GM23338 (cell line): ENCODE measurements around the gene NR2C2AP. TPM values are rescaled to one million over a fixed set of nuclear protein-coding genes. Genes with fewer than 3 reads are reported as not detected.

Source experiments
- ATAC-seq: fragments of 200-7000 bp; cut with Tn5 transposase; 3 replicates; pipeline ENCODE4 v1.9.1; 2020
- DNase-seq: peaks from one replicate; pipeline ENCODE4 v3.0.0-alpha.2; 2015; ENCODE audit warnings: low spot score
- H2AFZ ChIP-seq: fragments of 200-600 bp; sonication (generic); 2 replicates; pipeline ENCODE4 v1.8.0; 2016; ENCODE audit warnings: antibody characterized with exemption, mild to moderate bottlenecking, moderate library complexity
- H3F3A ChIP-seq: fragments of 200-600 bp; sonication (generic); replicated peaks from 2 replicates; pipeline ENCODE4 v1.8.0; 2017; ENCODE audit warnings: antibody characterized with exemption, mixed run types, low read depth
- H3K27ac ChIP-seq: fragments of 200-600 bp; sonication (generic); 2 replicates; pipeline ENCODE4 v1.6.1; 2016; ENCODE audit warnings: low read depth
- H3K27me3 ChIP-seq: fragments of 200-600 bp; sonication (generic); 2 replicates; pipeline ENCODE4 v1.8.0; 2016; ENCODE audit warnings: mild to moderate bottlenecking, mixed run types, moderate library complexity; ENCODE audit not compliant: insufficient read depth
- H3K36me3 ChIP-seq: fragments of 200-600 bp; sonication (generic); 2 replicates; pipeline ENCODE4 v1.8.0; 2016; ENCODE audit warnings: mild to moderate bottlenecking; ENCODE audit not compliant: insufficient read depth
- H3K4me1 ChIP-seq: fragments of 200-600 bp; sonication (generic); 2 replicates; pipeline ENCODE4 v1.8.0; 2016; ENCODE audit warnings: mild to moderate bottlenecking, moderate library complexity; ENCODE audit not compliant: insufficient read depth
- H3K4me2 ChIP-seq: fragments of 200-600 bp; sonication (generic); 2 replicates; pipeline ENCODE4 v1.7.1; 2017; ENCODE audit warnings: mixed run types
- H3K4me3 ChIP-seq: fragments of 200-600 bp; sonication (generic); 2 replicates; pipeline ENCODE4 v1.6.1; 2016; ENCODE audit warnings: mixed run types
- H3K79me2 ChIP-seq: fragments of 200-600 bp; sonication (generic); replicated peaks from 2 replicates; pipeline ENCODE4 v1.8.0; 2017; ENCODE audit warnings: mild to moderate bottlenecking; ENCODE audit not compliant: insufficient read depth
- H3K9me2 ChIP-seq: fragments of 200-600 bp; sonication (generic); 2 replicates; pipeline ENCODE4 v1.8.0; 2017; ENCODE audit not compliant: insufficient read depth
- H4K20me1 ChIP-seq: fragments of 200-600 bp; sonication (generic); replicated peaks from 2 replicates; pipeline ENCODE4 v1.8.0; 2017; ENCODE audit warnings: mild to moderate bottlenecking; ENCODE audit not compliant: insufficient read depth
- H3K27ac Mint-ChIP-seq: 2 replicates; pipeline ENCODE4 v1.8.0; 2020; ENCODE audit warnings: inconsistent platforms, mild to moderate bottlenecking, moderate library complexity, mixed read lengths
- H3K27me3 Mint-ChIP-seq: 3 replicates; pipeline ENCODE4 v1.8.0; 2022; ENCODE audit warnings: low read depth, mild to moderate bottlenecking, moderate library complexity, mixed read lengths, inconsistent platforms; ENCODE audit not compliant: insufficient read depth, poor library complexity
- H3K36me3 Mint-ChIP-seq: 3 replicates; pipeline ENCODE4 v1.8.0; 2021; ENCODE audit warnings: low read depth, mild to moderate bottlenecking, inconsistent platforms, moderate library complexity, mixed read lengths
- H3K4me1 Mint-ChIP-seq: 3 replicates; pipeline ENCODE4 v1.8.0; 2020; ENCODE audit warnings: mild to moderate bottlenecking, inconsistent platforms, mixed read lengths
- H3K4me3 Mint-ChIP-seq: 3 replicates; pipeline ENCODE4 v1.8.0; 2021; ENCODE audit warnings: moderate library complexity, mild to moderate bottlenecking, inconsistent platforms, mixed read lengths
- H3K9me3 Mint-ChIP-seq: 3 replicates; pipeline ENCODE4 v1.8.0; 2020; ENCODE audit warnings: moderate library complexity, mild to moderate bottlenecking, inconsistent platforms, mixed read lengths
- CREB1 ChIP-seq: fragments of 250-450 bp; sonication (Bioruptor Pico); IDR thresholded peaks from 2 replicates; pipeline ENCODE4 v1.5.0; 2020; ENCODE audit warnings: low read depth, mild to moderate bottlenecking, moderate library complexity
- JUNB ChIP-seq: IDR thresholded peaks from one replicate; pipeline ENCODE4 v1.6.1; 2016; ENCODE audit warnings: antibody characterized with exemption; ENCODE audit not compliant: unreplicated experiment
- ZNF114 ChIP-seq: fragments of 250-450 bp; sonication (Bioruptor Pico); IDR thresholded peaks from 2 replicates; pipeline ENCODE4 v1.5.0; 2020; ENCODE audit warnings: mild to moderate bottlenecking, moderate library complexity
- polyA plus RNA-seq: library from polyadenylated mRNA; unstranded; fragments of >200 nt; fragmentation: Nextera tagmentation; extraction: Ambion mirVana; gene quantifications from 2 replicates; pipeline ENCODE4 v1.2.1, GENCODE V29; 2016
- total RNA-seq: library from RNA; depleted of rRNA; stranded (reverse); fragments of >200 nt; shearing (Covaris generic); gene quantifications from 2 replicates; pipeline ENCODE4 v1.2.3, GENCODE V29; 2014
- TF ChIP-seq, protein P1 (sequence below): IDR thresholded peaks from one replicate; pipeline ENCODE4 v1.6.1; 2018; ENCODE audit warnings: antibody characterized with exemption; ENCODE audit not compliant: unreplicated experiment
- TF ChIP-seq, protein P2 (sequence below), 2 experiments: fragments of 200-600 bp in 1 of 2; sonication (generic) in 1 of 2; conservative IDR thresholded peaks; 2 replicates each; pipeline versions ENCODE4 v1.5.1 to v1.6.1; 2016 to 2017; ENCODE audit warnings: antibody characterized with exemption in 2 of 2, low read depth in 2 of 2, mild to moderate bottlenecking in 2 of 2, moderate library complexity in 1 of 2

NR2C2AP gene
- total and polyA plus RNA-seq, 2 experiments from 2014 or later = 14.4 to 25.7 TPM

DNA sequence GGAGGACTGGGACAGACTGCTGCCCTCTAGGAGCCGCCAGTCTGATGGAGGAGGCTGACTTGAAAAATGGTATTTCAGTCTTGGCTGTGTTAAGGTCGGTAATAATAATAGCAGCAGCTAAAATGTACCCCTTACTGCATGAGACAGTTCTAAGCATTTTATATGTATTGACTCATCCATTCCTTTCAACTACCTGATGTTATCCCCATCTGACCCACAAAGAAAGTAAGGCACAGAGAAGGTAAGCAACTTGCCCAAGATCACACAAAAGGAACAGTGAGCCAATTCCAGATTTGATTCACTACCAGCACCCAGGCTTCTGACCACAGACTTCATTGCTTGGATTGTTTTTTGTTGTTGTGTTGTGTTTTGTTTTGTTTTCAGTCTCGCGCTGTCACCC, 12.6 kb upstream of the NR2C2AP start (continued):
- TF ChIP-seq, protein P1, sequence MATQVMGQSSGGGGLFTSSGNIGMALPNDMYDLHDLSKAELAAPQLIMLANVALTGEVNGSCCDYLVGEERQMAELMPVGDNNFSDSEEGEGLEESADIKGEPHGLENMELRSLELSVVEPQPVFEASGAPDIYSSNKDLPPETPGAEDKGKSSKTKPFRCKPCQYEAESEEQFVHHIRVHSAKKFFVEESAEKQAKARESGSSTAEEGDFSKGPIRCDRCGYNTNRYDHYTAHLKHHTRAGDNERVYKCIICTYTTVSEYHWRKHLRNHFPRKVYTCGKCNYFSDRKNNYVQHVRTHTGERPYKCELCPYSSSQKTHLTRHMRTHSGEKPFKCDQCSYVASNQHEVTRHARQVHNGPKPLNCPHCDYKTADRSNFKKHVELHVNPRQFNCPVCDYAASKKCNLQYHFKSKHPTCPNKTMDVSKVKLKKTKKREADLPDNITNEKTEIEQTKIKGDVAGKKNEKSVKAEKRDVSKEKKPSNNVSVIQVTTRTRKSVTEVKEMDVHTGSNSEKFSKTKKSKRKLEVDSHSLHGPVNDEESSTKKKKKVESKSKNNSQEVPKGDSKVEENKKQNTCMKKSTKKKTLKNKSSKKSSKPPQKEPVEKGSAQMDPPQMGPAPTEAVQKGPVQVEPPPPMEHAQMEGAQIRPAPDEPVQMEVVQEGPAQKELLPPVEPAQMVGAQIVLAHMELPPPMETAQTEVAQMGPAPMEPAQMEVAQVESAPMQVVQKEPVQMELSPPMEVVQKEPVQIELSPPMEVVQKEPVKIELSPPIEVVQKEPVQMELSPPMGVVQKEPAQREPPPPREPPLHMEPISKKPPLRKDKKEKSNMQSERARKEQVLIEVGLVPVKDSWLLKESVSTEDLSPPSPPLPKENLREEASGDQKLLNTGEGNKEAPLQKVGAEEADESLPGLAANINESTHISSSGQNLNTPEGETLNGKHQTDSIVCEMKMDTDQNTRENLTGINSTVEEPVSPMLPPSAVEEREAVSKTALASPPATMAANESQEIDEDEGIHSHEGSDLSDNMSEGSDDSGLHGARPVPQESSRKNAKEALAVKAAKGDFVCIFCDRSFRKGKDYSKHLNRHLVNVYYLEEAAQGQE = no peak
- TF ChIP-seq, protein P2, sequence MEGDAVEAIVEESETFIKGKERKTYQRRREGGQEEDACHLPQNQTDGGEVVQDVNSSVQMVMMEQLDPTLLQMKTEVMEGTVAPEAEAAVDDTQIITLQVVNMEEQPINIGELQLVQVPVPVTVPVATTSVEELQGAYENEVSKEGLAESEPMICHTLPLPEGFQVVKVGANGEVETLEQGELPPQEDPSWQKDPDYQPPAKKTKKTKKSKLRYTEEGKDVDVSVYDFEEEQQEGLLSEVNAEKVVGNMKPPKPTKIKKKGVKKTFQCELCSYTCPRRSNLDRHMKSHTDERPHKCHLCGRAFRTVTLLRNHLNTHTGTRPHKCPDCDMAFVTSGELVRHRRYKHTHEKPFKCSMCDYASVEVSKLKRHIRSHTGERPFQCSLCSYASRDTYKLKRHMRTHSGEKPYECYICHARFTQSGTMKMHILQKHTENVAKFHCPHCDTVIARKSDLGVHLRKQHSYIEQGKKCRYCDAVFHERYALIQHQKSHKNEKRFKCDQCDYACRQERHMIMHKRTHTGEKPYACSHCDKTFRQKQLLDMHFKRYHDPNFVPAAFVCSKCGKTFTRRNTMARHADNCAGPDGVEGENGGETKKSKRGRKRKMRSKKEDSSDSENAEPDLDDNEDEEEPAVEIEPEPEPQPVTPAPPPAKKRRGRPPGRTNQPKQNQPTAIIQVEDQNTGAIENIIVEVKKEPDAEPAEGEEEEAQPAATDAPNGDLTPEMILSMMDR (conservative IDR thresholded peaks at IDR 0.05; ENCODE audit: low read depth in 2 of 2) = no peak
- TF ChIP-seq JUNB (no peak), CREB1 (CRISPR knock-in tag) (no peak)

DNA sequence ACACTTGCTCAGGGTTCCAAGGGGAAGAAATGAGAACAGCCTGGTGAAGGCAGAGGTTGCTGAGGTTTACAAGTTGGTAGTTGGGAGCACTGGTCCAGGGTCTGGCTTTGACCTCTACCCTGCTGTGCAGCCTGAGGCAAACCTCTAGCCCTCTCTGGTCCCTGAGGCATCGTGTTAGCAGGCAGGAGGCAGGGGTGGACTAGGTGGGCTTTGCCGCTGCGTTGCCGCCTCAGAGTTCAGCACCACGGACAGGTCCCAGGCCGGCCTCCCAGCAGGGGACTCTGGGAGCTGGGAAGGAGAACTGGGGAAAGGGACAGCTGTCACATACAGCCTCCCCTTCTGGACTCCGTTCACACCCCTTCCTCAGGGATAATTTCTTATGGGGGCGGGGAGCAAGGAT, 11.7 kb upstream of the NR2C2AP start:
- Histone ChIP-seq H4K20me1 (peaks cover 3% of the 10 kb centered on the region; the same call in 1 of the 2 replicates), H3F3A (no peaks in the 10 kb centered on the region), H3K27ac (no peak overlapping the region), H3K4me2 (no peak overlapping the region), H3K36me3 (no peaks in the 10 kb centered on the region), H3K27me3 (peaks cover 50% of the 10 kb centered on the region), H3K79me2 (no peaks in the 10 kb centered on the region), H3K9me2 (no peaks in the 10 kb centered on the region), H3K4me3 (no peak overlapping the region), H2AFZ (no peak overlapping the region), H3K4me1 (peaks cover 3% of the 10 kb centered on the region; the same call in 1 of the 2 replicates)
- H3K4me1 Mint-ChIP-seq = peaks cover 12% of the 10 kb centered on the region
- TF ChIP-seq JUNB (no peak), ZNF114 (CRISPR knock-in tag) (no peak)
- TF ChIP-seq, protein P1 = peak; percentile 98
- H3K27me3 Mint-ChIP-seq = peaks cover 46% of the 10 kb centered on the region
- H3K4me3 Mint-ChIP-seq = no peak overlapping the region
- no peak overlapping the region for H3K27ac Mint-ChIP-seq
- ATAC-seq (peak; percentile 69), DNase-seq (peak; percentile 85)
- H3K9me3 Mint-ChIP-seq = no peaks in the 10 kb centered on the region
- H3K36me3 Mint-ChIP-seq = no peaks in the 10 kb centered on the region
